ENCODE results near the gene CCDC40. TPM values are rescaled to one million over a fixed set of nuclear protein-coding genes. Genes with fewer than 3 reads are reported as not detected.

Gene CCDC40
- total and polyA plus RNA-seq, 2 donors (not counting 1 experiment from before 2014, with no cell fraction given), result 0.53 to 1.5 TPM

- Histone ChIP-seq H3K9ac (ENCODE audit: insufficient read depth, low read length) (no peak overlapping the region), H3K27me3 (ENCODE audit: control insufficient read depth, insufficient read depth, low read length) (no peaks in the 10 kb centered on the region), H3K4me3 (replicated peaks in 1 of 4; ENCODE audit: control extremely low read depth in 1 of 4, insufficient read depth in 1 of 4, low read depth in 3 of 4, low read length in 4 of 4) (no peak overlapping the region), H3K27ac (ENCODE audit: insufficient read depth, low read length) (no peak overlapping the region), H3K4me1 (ENCODE audit: control insufficient read depth, extremely low read depth, insufficient read depth, low read length) (peaks cover 18% of the 10 kb centered on the region), H3K4me2 (ENCODE audit: extremely low read depth, insufficient read depth, low read length) (no peak overlapping the region), H4K20me1 (ENCODE audit: control insufficient read depth, extremely low read depth, insufficient read depth, low read length) (no peaks in the 10 kb centered on the region), H3K36me3 (ENCODE audit: control insufficient read depth, insufficient read depth, low read length) (no peaks in the 10 kb centered on the region), H3K9me3 (ENCODE audit: control insufficient read depth, insufficient read depth, low read depth, low read length) (no peaks in the 10 kb centered on the region), H2AFZ (ENCODE audit: low read length) (no peak overlapping the region), H3K79me2 (ENCODE audit: control insufficient read depth, insufficient read depth, low read length) (no peaks in the 10 kb centered on the region)
- TF ChIP-seq EZH2 (IDR thresholded peaks at IDR 0.05; ENCODE audit: low read length, missing control alignments), result no peak
- TF ChIP-seq CTCF (conservative IDR thresholded peaks at IDR 0.05 in 1 of 2, IDR thresholded peaks at IDR 0.05 in 1 of 2; ENCODE audit: low read depth in 1 of 2, low read length in 2 of 2), result no peak
- no peak for DNase-seq (ENCODE audit: low read depth in 2 of 2)
Observed at GRCh38 chr17:79994602-79995001, 41.8 kb upstream of the CCDC40 start.

GRCh38 chr17:79995696-79996095 lies 40.7 kb upstream of the CCDC40 start:
- H3K4me3 ChIP-seq (replicated peaks in 1 of 4; ENCODE audit: control extremely low read depth in 1 of 4, insufficient read depth in 1 of 4, low read depth in 3 of 4, low read length in 4 of 4), result no peak overlapping the region
- no peaks in the 10 kb centered on the region for H3K36me3 ChIP-seq (ENCODE audit: control insufficient read depth, insufficient read depth, low read length)
- no peaks in the 10 kb centered on the region for H3K79me2 ChIP-seq (ENCODE audit: control insufficient read depth, insufficient read depth, low read length)
- no peak for DNase-seq (ENCODE audit: low read depth in 2 of 2)
- no peaks in the 10 kb centered on the region for H4K20me1 ChIP-seq (ENCODE audit: control insufficient read depth, extremely low read depth, insufficient read depth, low read length)
- no peak overlapping the region for H2AFZ ChIP-seq (ENCODE audit: low read length)
- no peak overlapping the region for H3K9ac ChIP-seq (ENCODE audit: insufficient read depth, low read length)
- H3K4me2 ChIP-seq (ENCODE audit: extremely low read depth, insufficient read depth, low read length), result no peak overlapping the region
- no peaks in the 10 kb centered on the region for H3K9me3 ChIP-seq (ENCODE audit: control insufficient read depth, insufficient read depth, low read depth, low read length)
- H3K27ac ChIP-seq (ENCODE audit: insufficient read depth, low read length), result no peak overlapping the region
- H3K27me3 ChIP-seq (ENCODE audit: control insufficient read depth, insufficient read depth, low read length), result no peaks in the 10 kb centered on the region
- H3K4me1 ChIP-seq (ENCODE audit: control insufficient read depth, extremely low read depth, insufficient read depth, low read length), result peaks cover 18% of the 10 kb centered on the region
- TF ChIP-seq CTCF (conservative IDR thresholded peaks at IDR 0.05 in 1 of 2, IDR thresholded peaks at IDR 0.05 in 1 of 2; ENCODE audit: low read depth in 1 of 2, low read length in 2 of 2) (no peak), EZH2 (IDR thresholded peaks at IDR 0.05; ENCODE audit: low read length, missing control alignments) (no peak)

GRCh38 chr17:79996291-79996690 lies 40.2 kb upstream of the CCDC40 start:
- no peak for DNase-seq (ENCODE audit: low read depth in 2 of 2)
- no peaks in the 10 kb centered on the region for H3K79me2 ChIP-seq (ENCODE audit: control insufficient read depth, insufficient read depth, low read length)
- no peaks in the 10 kb centered on the region for H3K36me3 ChIP-seq (ENCODE audit: control insufficient read depth, insufficient read depth, low read length)
- no peak overlapping the region for H3K27ac ChIP-seq (ENCODE audit: insufficient read depth, low read length)
- no peak overlapping the region for H3K4me2 ChIP-seq (ENCODE audit: extremely low read depth, insufficient read depth, low read length)
- no peaks in the 10 kb centered on the region for H3K9me3 ChIP-seq (ENCODE audit: control insufficient read depth, insufficient read depth, low read depth, low read length)
- H3K27me3 ChIP-seq (ENCODE audit: control insufficient read depth, insufficient read depth, low read length), result no peaks in the 10 kb centered on the region
- H3K4me3 ChIP-seq (replicated peaks in 1 of 4; ENCODE audit: control extremely low read depth in 1 of 4, insufficient read depth in 1 of 4, low read depth in 3 of 4, low read length in 4 of 4), result no peak overlapping the region
- H3K4me1 ChIP-seq (ENCODE audit: control insufficient read depth, extremely low read depth, insufficient read depth, low read length), result peaks cover 15% of the 10 kb centered on the region
- H2AFZ ChIP-seq (ENCODE audit: low read length), result no peak overlapping the region
- no peaks in the 10 kb centered on the region for H4K20me1 ChIP-seq (ENCODE audit: control insufficient read depth, extremely low read depth, insufficient read depth, low read length)
- no peak overlapping the region for H3K9ac ChIP-seq (ENCODE audit: insufficient read depth, low read length)
- TF ChIP-seq EZH2 (IDR thresholded peaks at IDR 0.05; ENCODE audit: low read length, missing control alignments) (no peak), CTCF (conservative IDR thresholded peaks at IDR 0.05 in 1 of 2, IDR thresholded peaks at IDR 0.05 in 1 of 2; ENCODE audit: low read depth in 1 of 2, low read length in 2 of 2) (no peak)

Measured in fibroblast of lung (primary cell).